HepG2 (cell line): ENCODE data around the gene IL17C.

Source experiments
- DR1 ChIP-seq: sonication (generic); formaldehyde crosslinking; IDR thresholded peaks from 2 replicates; pipeline ENCODE4 v1.8.0; 2021; ENCODE audit warnings: mild to moderate bottlenecking, missing genetic modification reagents, inconsistent platforms
- EZH2 ChIP-seq: conservative IDR thresholded peaks from 2 replicates; pipeline ENCODE4 v1.6.1; 2012; ENCODE audit warnings: mild to moderate bottlenecking, low read depth, low read length, moderate library complexity
- POLR2A ChIP-seq, 2 experiments: IDR thresholded peaks; 2 replicates each; pipeline ENCODE4 v1.6.1; 2011; ENCODE audit warnings: low read depth in 2 of 2, low read length in 2 of 2, mild to moderate bottlenecking in 1 of 2, moderate library complexity in 1 of 2; ENCODE audit not compliant: insufficient read depth in 1 of 2
- PTBP1 ChIP-seq: fragments of 200-400 bp; formaldehyde crosslinking; IDR thresholded peaks from 2 replicates; pipeline ENCODE4 v1.6.1; 2018; ENCODE audit warnings: low read length, low read depth; ENCODE audit not compliant: poor library complexity, severe bottlenecking
- TAF1 ChIP-seq: sonication (generic); formaldehyde crosslinking; IDR thresholded peaks from 2 replicates; pipeline ENCODE4 v1.4.0; 2020; ENCODE audit warnings: missing genetic modification reagents
- ZNF7 ChIP-seq: IDR thresholded peaks from 2 replicates; pipeline ENCODE4 v1.6.1; 2016; ENCODE audit warnings: missing biosample characterization, missing genetic modification reagents
- TF ChIP-seq, protein P1 (sequence below): sonication (generic); formaldehyde crosslinking; IDR thresholded peaks from 2 replicates; pipeline ENCODE4 v1.4.0; 2020; ENCODE audit warnings: low read depth, mild to moderate bottlenecking, missing genetic modification reagents
- TF ChIP-seq, protein P2 (sequence below): sonication (generic); formaldehyde crosslinking; IDR thresholded peaks from 2 replicates; pipeline ENCODE4 v1.4.0; 2020; ENCODE audit warnings: missing genetic modification reagents

DNA sequence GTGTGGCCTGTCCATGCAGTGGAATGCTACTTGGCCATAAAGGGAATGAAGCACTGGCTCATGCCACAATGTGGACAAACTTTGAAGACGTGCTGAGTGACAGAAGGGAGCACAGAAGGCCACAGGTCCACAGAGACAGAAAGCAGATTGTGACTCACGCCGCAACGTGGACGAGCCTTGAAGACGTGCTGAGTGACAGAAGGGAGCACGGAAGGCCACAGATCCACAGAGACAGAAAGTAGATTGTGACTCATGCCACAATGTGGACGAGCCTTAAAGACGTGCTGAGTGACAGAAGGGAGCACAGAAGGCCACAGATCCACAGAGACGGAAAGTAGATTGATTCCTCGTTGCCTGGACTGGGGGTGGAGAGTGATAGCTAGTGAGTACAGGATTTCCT lies 48.9 kb upstream of the IL17C start:
- TF ChIP-seq POLR2A (IDR thresholded peaks at IDR 0.05; ENCODE audit: insufficient read depth in 1 of 2, low read depth in 2 of 2, low read length in 2 of 2) (no peak), EZH2 (no peak), DR1 (CRISPR knock-in tag) (no peak), TAF1 (CRISPR knock-in tag) (no peak), PTBP1 (no peak), ZNF7 (no peak)
- TF ChIP-seq, protein P1, sequence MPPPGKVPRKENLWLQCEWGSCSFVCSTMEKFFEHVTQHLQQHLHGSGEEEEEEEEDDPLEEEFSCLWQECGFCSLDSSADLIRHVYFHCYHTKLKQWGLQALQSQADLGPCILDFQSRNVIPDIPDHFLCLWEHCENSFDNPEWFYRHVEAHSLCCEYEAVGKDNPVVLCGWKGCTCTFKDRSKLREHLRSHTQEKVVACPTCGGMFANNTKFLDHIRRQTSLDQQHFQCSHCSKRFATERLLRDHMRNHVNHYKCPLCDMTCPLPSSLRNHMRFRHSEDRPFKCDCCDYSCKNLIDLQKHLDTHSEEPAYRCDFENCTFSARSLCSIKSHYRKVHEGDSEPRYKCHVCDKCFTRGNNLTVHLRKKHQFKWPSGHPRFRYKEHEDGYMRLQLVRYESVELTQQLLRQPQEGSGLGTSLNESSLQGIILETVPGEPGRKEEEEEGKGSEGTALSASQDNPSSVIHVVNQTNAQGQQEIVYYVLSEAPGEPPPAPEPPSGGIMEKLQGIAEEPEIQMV (CRISPR knock-in tag): no peak
- TF ChIP-seq, protein P2, sequence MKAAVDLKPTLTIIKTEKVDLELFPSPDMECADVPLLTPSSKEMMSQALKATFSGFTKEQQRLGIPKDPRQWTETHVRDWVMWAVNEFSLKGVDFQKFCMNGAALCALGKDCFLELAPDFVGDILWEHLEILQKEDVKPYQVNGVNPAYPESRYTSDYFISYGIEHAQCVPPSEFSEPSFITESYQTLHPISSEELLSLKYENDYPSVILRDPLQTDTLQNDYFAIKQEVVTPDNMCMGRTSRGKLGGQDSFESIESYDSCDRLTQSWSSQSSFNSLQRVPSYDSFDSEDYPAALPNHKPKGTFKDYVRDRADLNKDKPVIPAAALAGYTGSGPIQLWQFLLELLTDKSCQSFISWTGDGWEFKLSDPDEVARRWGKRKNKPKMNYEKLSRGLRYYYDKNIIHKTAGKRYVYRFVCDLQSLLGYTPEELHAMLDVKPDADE: no peak
